Lower lobe of right lung (tissue), 2 donors: ENCODE results near the gene PTGS2. TPM values are rescaled to one million over a fixed set of nuclear protein-coding genes. Genes with fewer than 3 reads are reported as not detected.

ENCODE experiments used
- ATAC-seq, 2 donors: fragments of 200-7000 bp; cut with Tn5 transposase; one replicate each; pipeline ENCODE4 v1.9.1; 2020 to 2022; ENCODE audit warnings: mild to moderate bottlenecking in 2 of 2, moderate library complexity in 2 of 2
- DNase-seq: peaks from one replicate; pipeline ENCODE4 v3.0.0-alpha.2; 2020
- H3K27ac ChIP-seq: fragments of 200-600 bp; one replicate; pipeline ENCODE4 v1.8.0; 2022
- H3K27me3 ChIP-seq: fragments of 200-600 bp; one replicate; pipeline ENCODE4 v1.8.0; 2022; ENCODE audit warnings: low read depth
- H3K36me3 ChIP-seq: fragments of 200-600 bp; one replicate; pipeline ENCODE4 v1.8.0; 2022; ENCODE audit warnings: mild to moderate bottlenecking
- H3K4me1 ChIP-seq: fragments of 200-600 bp; one replicate; pipeline ENCODE4 v1.8.0; 2022
- H3K4me3 ChIP-seq: fragments of 200-600 bp; one replicate; pipeline ENCODE4 v1.8.0; 2022; ENCODE audit warnings: mild to moderate bottlenecking
- H3K9me3 ChIP-seq: fragments of 200-600 bp; one replicate; pipeline ENCODE4 v1.8.0; 2022
- intact Hi-C: fragments of 100-400 bp; cut with DNase I; formaldehyde crosslinking; loops from one replicate; pipeline ENCODE4 v1.11.0; 2022
- total RNA-seq: library from RNA; stranded (reverse); fragmentation: NEBNext Ultra II Directional; extraction: Animal tissue kit (Norgen Biotek cat#: 25700); gene quantifications from one replicate; pipeline ENCODE4 v1.2.1, GENCODE V29; 2021
- TF ChIP-seq, protein P1 (sequence below): fragments of 200-600 bp; IDR thresholded peaks from one replicate; pipeline ENCODE4 v1.8.0; 2022; ENCODE audit warnings: antibody characterized with exemption, mild to moderate bottlenecking
- donor health status: DM: no; HTN: yes; CAD: no; lungs with severe emphysema.

The PTGS2 gene
- total RNA-seq, 1 donor from 2014 or later, result 15.5 TPM

DNA sequence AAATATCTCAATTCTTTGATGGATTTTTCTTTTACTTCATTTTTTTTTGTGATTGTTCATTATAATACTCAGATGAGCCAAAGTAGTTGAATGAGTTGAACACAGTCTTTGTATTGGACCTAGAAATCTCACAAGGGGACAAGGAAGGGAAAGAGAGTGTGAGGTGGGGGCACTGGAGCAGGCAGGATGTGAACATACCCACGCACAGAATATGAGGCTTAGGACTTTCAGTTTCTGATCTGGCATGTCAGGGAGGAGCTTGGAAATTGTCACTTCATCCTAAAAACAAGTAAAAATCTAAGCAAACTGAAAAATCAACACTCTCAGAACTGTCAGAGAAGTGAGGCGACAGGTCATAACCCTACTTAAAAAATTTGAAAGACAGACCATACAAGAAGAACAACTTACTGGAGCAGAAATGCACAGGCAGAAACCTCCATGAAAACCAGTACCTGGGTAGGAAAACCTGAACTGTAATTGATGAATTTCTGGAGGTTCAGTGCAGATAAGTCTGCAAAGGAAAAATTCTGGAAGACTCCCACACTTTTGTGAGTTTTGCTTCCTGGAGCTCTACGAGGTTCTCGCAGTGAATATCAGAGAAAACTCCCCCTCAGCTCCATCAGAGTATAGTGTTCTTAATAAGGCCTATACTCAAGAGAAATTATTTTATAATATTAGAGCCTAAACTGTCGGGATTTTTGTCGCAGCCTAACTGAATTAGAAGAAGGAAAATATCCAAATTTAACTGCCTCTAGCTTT, 3.6 kb upstream of the PTGS2 start:
- Histone ChIP-seq H3K9me3 (no peaks in the 10 kb centered on the region), H3K4me1 (peaks cover 8% of the 10 kb centered on the region), H3K27me3 (no peaks in the 10 kb centered on the region), H3K36me3 (no peaks in the 10 kb centered on the region), H3K27ac (no peak overlapping the region), H3K4me3 (no peak overlapping the region)
- intact Hi-C loops, result no loop called here
- TF ChIP-seq, protein P1, sequence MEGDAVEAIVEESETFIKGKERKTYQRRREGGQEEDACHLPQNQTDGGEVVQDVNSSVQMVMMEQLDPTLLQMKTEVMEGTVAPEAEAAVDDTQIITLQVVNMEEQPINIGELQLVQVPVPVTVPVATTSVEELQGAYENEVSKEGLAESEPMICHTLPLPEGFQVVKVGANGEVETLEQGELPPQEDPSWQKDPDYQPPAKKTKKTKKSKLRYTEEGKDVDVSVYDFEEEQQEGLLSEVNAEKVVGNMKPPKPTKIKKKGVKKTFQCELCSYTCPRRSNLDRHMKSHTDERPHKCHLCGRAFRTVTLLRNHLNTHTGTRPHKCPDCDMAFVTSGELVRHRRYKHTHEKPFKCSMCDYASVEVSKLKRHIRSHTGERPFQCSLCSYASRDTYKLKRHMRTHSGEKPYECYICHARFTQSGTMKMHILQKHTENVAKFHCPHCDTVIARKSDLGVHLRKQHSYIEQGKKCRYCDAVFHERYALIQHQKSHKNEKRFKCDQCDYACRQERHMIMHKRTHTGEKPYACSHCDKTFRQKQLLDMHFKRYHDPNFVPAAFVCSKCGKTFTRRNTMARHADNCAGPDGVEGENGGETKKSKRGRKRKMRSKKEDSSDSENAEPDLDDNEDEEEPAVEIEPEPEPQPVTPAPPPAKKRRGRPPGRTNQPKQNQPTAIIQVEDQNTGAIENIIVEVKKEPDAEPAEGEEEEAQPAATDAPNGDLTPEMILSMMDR, result no peak
- DNase-seq (no peak), ATAC-seq (no peak)

- TF ChIP-seq, protein P1, result peak; percentile 30
- intact Hi-C loops, result no loop called here
- ATAC-seq (no peak), DNase-seq (no peak)
- Histone ChIP-seq H3K4me3 (no peak overlapping the region), H3K27ac (no peak overlapping the region), H3K4me1 (peaks cover 8% of the 10 kb centered on the region), H3K36me3 (peaks cover 6% of the 10 kb centered on the region), H3K27me3 (no peaks in the 10 kb centered on the region), H3K9me3 (no peaks in the 10 kb centered on the region)
Measured at GRCh38 chr1:186682736-186683135, 2.5 kb upstream of the PTGS2 start.

- TF ChIP-seq, protein P1, result no peak
- H3K27ac ChIP-seq, result no peak overlapping the region
- H3K36me3 ChIP-seq, result peaks cover 14% of the 10 kb centered on the region
- H3K27me3 ChIP-seq, result no peaks in the 10 kb centered on the region
- peaks cover 8% of the 10 kb centered on the region for H3K4me1 ChIP-seq
- intact Hi-C loops, result no loop called here
- DNase-seq (no peak), ATAC-seq (no peak)
- no peaks in the 10 kb centered on the region for H3K9me3 ChIP-seq
- no peak overlapping the region for H3K4me3 ChIP-seq
Measured at GRCh38 chr1:186681801-186682200, 1.6 kb upstream of the PTGS2 start.

- Histone ChIP-seq H3K27ac (peak overlapping the region; percentile 92), H3K36me3 (peaks cover 21% of the 10 kb centered on the region), H3K4me3 (peak overlapping the region; percentile 68), H3K27me3 (no peaks in the 10 kb centered on the region), H3K9me3 (no peaks in the 10 kb centered on the region), H3K4me1 (peaks cover 8% of the 10 kb centered on the region)
- intact Hi-C loops, result no loop called here
- DNase-seq (no peak), ATAC-seq (peak in 1 of 2 donors; percentile 2)
- TF ChIP-seq, protein P1, result no peak
Measured at GRCh38 chr1:186681121-186681520, 898 bp upstream of the PTGS2 start.

- peaks cover 31% of the 10 kb centered on the region for H3K36me3 ChIP-seq
- no peak for DNase-seq
- ATAC-seq, result no peak
- no peaks in the 10 kb centered on the region for H3K9me3 ChIP-seq
- H3K27ac ChIP-seq, result peak overlapping the region; percentile 92
- H3K4me1 ChIP-seq, result peaks cover 8% of the 10 kb centered on the region
- no peaks in the 10 kb centered on the region for H3K27me3 ChIP-seq
- TF ChIP-seq, protein P1, result no peak
- H3K4me3 ChIP-seq, result peak overlapping the region; percentile 68
- intact Hi-C loops, result no loop called here
Measured at GRCh38 chr1:186679924-186680244, 339 bp downstream of the PTGS2 start.
